Astrocyte (in vitro differentiated cells and primary cell): ENCODE results near the gene CLNK.

ENCODE experiments used
- CTCF ChIP-seq: IDR thresholded peaks from 2 replicates; pipeline ENCODE4 v1.5.1; 2011; ENCODE audit warnings: low read depth, mild to moderate bottlenecking, inconsistent platforms, low read length, moderate library complexity; ENCODE audit not compliant: insufficient read depth
- EZH2 ChIP-seq: IDR thresholded peaks from 2 replicates; pipeline ENCODE4 v1.6.1; 2012; ENCODE audit warnings: mild to moderate bottlenecking, low read length, inconsistent platforms; ENCODE audit not compliant: insufficient read depth

DNA sequence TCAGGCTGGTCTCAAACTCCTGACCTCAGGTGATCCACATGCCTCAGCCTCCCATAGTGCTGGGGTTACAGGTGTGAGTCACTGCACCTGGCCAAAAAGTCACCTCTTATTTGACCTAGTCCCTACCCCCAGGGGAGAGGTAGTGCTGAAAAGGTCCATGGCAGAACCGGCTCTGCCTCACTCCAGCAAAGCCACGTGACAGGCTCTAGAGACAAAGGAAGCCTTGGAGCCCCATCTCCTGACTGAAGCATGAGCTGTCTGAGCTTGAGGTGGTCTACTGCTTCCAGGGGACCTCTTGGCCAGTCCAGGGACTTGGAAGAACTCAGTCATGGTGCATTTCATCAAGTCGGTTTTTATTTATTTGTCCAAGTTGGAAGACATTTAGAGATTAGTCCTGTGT lies 174.8 kb downstream of the CLNK start:
- TF ChIP-seq CTCF (no peak), EZH2 (no peak)
